Hepatocyte (in vitro differentiated cells): ENCODE data around the gene SMAD3. TPM values are rescaled to one million over a fixed set of nuclear protein-coding genes. Genes with fewer than 3 reads are reported as not detected.

Experiments used
- DNase-seq: peaks from one replicate; pipeline ENCODE4 v3.0.0-alpha.2; 2016; ENCODE audit warnings: low spot score
- H2AFZ ChIP-seq: fragments of 200-600 bp; sonication (generic); 2 replicates; pipeline ENCODE4 v1.6.0; 2016; ENCODE audit warnings: antibody characterized with exemption, mild to moderate bottlenecking
- H3K27ac ChIP-seq: fragments of 200-600 bp; sonication (generic); 2 replicates; pipeline ENCODE4 v1.5.1; 2016; ENCODE audit warnings: mild to moderate bottlenecking
- H3K27me3 ChIP-seq: fragments of 200-600 bp; sonication (generic); 2 replicates; pipeline ENCODE4 v1.6.1; 2016
- H3K36me3 ChIP-seq: fragments of 200-600 bp; sonication (generic); replicated peaks from 2 replicates; pipeline ENCODE4 v1.5.1; 2016; ENCODE audit warnings: low read depth; ENCODE audit not compliant: insufficient read depth
- H3K4me1 ChIP-seq: fragments of 200-600 bp; sonication (generic); 2 replicates; pipeline ENCODE4 v1.5.1; 2016; ENCODE audit warnings: mild to moderate bottlenecking, moderate library complexity; ENCODE audit not compliant: insufficient read depth
- H3K4me2 ChIP-seq: fragments of 200-600 bp; sonication (generic); 2 replicates; pipeline ENCODE4 v1.6.0; 2016
- H3K4me3 ChIP-seq: fragments of 200-600 bp; sonication (generic); 2 replicates; pipeline ENCODE4 v1.5.1; 2016; ENCODE audit warnings: mild to moderate bottlenecking
- H3K79me2 ChIP-seq: fragments of 200-600 bp; sonication (generic); 2 replicates; pipeline ENCODE4 v1.6.0; 2017; ENCODE audit warnings: mild to moderate bottlenecking
- H3K9me2 ChIP-seq: fragments of 200-600 bp; sonication (generic); replicated peaks from 2 replicates; pipeline ENCODE4 v1.6.0; 2017; ENCODE audit warnings: mild to moderate bottlenecking; ENCODE audit not compliant: insufficient read depth
- H3K9me3 ChIP-seq: fragments of 200-600 bp; sonication (generic); 2 replicates; pipeline ENCODE4 v1.5.1; 2016; ENCODE audit warnings: low read depth, mild to moderate bottlenecking
- H4K20me1 ChIP-seq: fragments of 200-600 bp; sonication (generic); 2 replicates; pipeline ENCODE4 v1.6.0; 2016; ENCODE audit warnings: mild to moderate bottlenecking; ENCODE audit not compliant: insufficient read depth, poor library complexity, severe bottlenecking
- CTCF ChIP-seq: fragments of 200-600 bp; sonication (generic); IDR thresholded peaks from 2 replicates; pipeline ENCODE4 v1.5.1; 2016; ENCODE audit warnings: antibody characterized with exemption, mild to moderate bottlenecking; ENCODE audit not compliant: poor library complexity
- EZH2 ChIP-seq: fragments of 200-600 bp; sonication (generic); IDR thresholded peaks from 2 replicates; pipeline ENCODE4 v1.6.1; 2016; ENCODE audit warnings: antibody characterized with exemption, mild to moderate bottlenecking, borderline replicate concordance
- EZH2phosphoT487 ChIP-seq: fragments of 200-600 bp; sonication (generic); IDR thresholded peaks from one replicate; pipeline ENCODE4 v1.6.1; 2018; ENCODE audit warnings: antibody characterized with exemption, mild to moderate bottlenecking, low read depth, moderate library complexity; ENCODE audit not compliant: unreplicated experiment, severe bottlenecking
- WGBS: methylation state at CpG from one replicate; pipeline ENCODE4 v1.1.6; 2016; ENCODE audit warnings: low lambda C conversion rate; ENCODE audit errors: missing lambda C conversion rate; 5-methylcytosine and 5-hydroxymethylcytosine counted together
- polyA plus RNA-seq: library from polyadenylated mRNA; unstranded; fragments of >200 nt; fragmentation: Nextera tagmentation; extraction: Ambion mirVana; gene quantifications from 2 replicates; pipeline ENCODE4 v1.2.1, GENCODE V29; 2016
- total RNA-seq: library from RNA; depleted of rRNA; stranded (reverse); fragments of >200 nt; gene quantifications from 2 replicates; pipeline ENCODE4 v1.2.3, GENCODE V29; 2014

Gene SMAD3
- total and polyA plus RNA-seq, 2 experiments from 2014 or later: 24.7 to 32.2 TPM

GRCh38 chr15:67032608-67033007 lies 32.8 kb upstream of the SMAD3 start:
- DNase-seq: no peak
- no peak overlapping the region for H3K4me3 ChIP-seq
- peaks cover 21% of the 10 kb centered on the region for H3K4me1 ChIP-seq
- WGBS: 97% methylated on average over 3 of the region's 3 CpGs
- H3K9me2 ChIP-seq: no peaks in the 10 kb centered on the region
- no peaks in the 10 kb centered on the region for H4K20me1 ChIP-seq
- H3K36me3 ChIP-seq: no peaks in the 10 kb centered on the region
- H3K9me3 ChIP-seq: no peaks in the 10 kb centered on the region
- TF ChIP-seq EZH2phosphoT487: no peak
- no peak for TF ChIP-seq EZH2
- no peak for TF ChIP-seq CTCF
- H3K4me2 ChIP-seq: no peak overlapping the region
- H3K27me3 ChIP-seq: no peaks in the 10 kb centered on the region
- H2AFZ ChIP-seq: no peak overlapping the region
- H3K27ac ChIP-seq: no peak overlapping the region
- H3K79me2 ChIP-seq: no peaks in the 10 kb centered on the region

- no peaks in the 10 kb centered on the region for H3K79me2 ChIP-seq
- H3K9me2 ChIP-seq: no peaks in the 10 kb centered on the region
- TF ChIP-seq CTCF (no peak), EZH2phosphoT487 (no peak), EZH2 (no peak)
- no peak overlapping the region for H3K27ac ChIP-seq
- no peaks in the 10 kb centered on the region for H3K27me3 ChIP-seq
- H4K20me1 ChIP-seq: no peaks in the 10 kb centered on the region
- H3K36me3 ChIP-seq: no peaks in the 10 kb centered on the region
- 60% methylated on average over 10 of the region's 12 CpGs for WGBS
- H3K4me2 ChIP-seq: peak overlapping the region; percentile 77
- no peaks in the 10 kb centered on the region for H3K9me3 ChIP-seq
- peaks cover 21% of the 10 kb centered on the region for H3K4me1 ChIP-seq
- H2AFZ ChIP-seq: peak overlapping the region; percentile 51
- no peak overlapping the region for H3K4me3 ChIP-seq
- DNase-seq: no peak
Observed at GRCh38 chr15:67033012-67033411, 32.4 kb upstream of the SMAD3 start.

GRCh38 chr15:67033571-67034044 lies 31.8 kb upstream of the SMAD3 start:
- no peak for DNase-seq
- WGBS: 2% methylated on average over 36 of the region's 50 CpGs
- H3K4me3 ChIP-seq: peak overlapping the region; percentile 5

More at GRCh38 chr15:67033571-67034044, 31.8 kb upstream of the SMAD3 start:
- no peak for TF ChIP-seq EZH2phosphoT487
- TF ChIP-seq CTCF: no peak
- TF ChIP-seq EZH2: no peak
- peak overlapping the region; percentile 77 for H3K4me2 ChIP-seq
- no peaks in the 10 kb centered on the region for H3K9me3 ChIP-seq
- no peaks in the 10 kb centered on the region for H3K9me2 ChIP-seq
- H3K79me2 ChIP-seq: no peaks in the 10 kb centered on the region
- H4K20me1 ChIP-seq: no peaks in the 10 kb centered on the region
- no peak overlapping the region for H3K27ac ChIP-seq
- H3K27me3 ChIP-seq: no peaks in the 10 kb centered on the region
- H3K4me1 ChIP-seq: peaks cover 21% of the 10 kb centered on the region
- no peaks in the 10 kb centered on the region for H3K36me3 ChIP-seq
- H2AFZ ChIP-seq: peak overlapping the region; percentile 51
